ENCODE measurements around the gene SLC22A15.

The SLC22A15 gene

DNA sequence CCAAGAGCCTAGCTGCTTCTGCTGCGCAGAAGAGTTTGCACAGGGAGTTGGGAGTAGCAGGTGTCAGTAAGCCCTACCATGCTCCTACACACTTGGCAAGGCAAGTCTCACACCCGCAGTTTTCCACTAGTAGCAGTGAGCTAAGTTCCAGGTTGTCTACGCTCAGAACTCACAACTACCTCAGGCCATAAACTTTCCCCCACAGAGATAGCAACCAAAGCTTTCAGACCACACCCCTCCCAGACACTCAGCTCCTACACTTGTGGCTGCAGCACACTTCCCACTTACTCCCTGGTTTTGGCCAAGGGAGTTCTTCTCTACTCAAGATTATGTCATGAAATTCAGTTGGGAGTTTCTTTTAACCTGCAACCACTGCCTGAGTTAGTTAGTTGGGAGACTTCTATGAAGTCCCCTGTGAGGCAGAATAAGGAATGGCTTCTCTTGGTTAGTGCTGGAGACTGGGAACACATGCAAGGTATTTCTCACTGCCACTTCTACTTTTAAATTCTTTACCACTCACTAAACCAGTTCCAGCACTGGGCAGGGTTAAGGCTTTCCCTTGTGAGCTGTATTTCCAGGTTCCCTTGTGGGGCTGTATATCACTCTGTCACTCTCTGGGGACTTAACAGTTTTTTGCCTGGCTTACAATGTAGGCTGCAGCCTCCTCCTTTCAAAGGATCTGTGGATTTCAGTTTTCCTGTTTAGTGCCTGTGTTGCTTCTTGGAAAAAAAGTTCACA, 116.6 kb downstream of the SLC22A15 start (continued):
- TF ChIP-seq ZNF248 (tag by site-specific recombination; IDR thresholded peaks at IDR 0.05) = no peak
- TF ChIP-seq ZNF76 (tag by site-specific recombination; IDR thresholded peaks at IDR 0.05; ENCODE audit: borderline replicate concordance, low read depth) = no peak
- TF ChIP-seq REPIN1 (tag by site-specific recombination; IDR thresholded peaks at IDR 0.05; ENCODE audit: low read depth) = no peak
- TF ChIP-seq, protein P1, sequence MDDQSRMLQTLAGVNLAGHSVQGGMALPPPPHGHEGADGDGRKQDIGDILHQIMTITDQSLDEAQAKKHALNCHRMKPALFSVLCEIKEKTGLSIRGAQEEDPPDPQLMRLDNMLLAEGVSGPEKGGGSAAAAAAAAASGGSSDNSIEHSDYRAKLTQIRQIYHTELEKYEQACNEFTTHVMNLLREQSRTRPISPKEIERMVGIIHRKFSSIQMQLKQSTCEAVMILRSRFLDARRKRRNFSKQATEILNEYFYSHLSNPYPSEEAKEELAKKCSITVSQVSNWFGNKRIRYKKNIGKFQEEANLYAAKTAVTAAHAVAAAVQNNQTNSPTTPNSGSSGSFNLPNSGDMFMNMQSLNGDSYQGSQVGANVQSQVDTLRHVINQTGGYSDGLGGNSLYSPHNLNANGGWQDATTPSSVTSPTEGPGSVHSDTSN (CRISPR knock-in tag; IDR thresholded peaks at IDR 0.05) = no peak
- TF ChIP-seq ZSCAN5A (tag by site-specific recombination; IDR thresholded peaks at IDR 0.05) = no peak
- TF ChIP-seq ZNF747 (tag by site-specific recombination; IDR thresholded peaks at IDR 0.05) = no peak
- TF ChIP-seq, protein P2, sequence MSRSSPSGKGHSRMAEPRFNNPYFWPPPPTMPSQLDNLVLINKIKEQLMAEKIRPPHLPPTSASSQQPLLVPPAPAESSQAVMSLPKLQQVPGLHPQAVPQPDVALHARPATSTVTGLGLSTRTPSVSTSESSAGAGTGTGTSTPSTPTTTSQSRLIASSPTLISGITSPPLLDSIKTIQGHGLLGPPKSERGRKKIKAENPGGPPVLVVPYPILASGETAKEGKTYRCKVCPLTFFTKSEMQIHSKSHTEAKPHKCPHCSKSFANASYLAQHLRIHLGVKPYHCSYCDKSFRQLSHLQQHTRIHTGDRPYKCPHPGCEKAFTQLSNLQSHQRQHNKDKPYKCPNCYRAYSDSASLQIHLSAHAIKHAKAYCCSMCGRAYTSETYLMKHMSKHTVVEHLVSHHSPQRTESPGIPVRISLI (tag by site-specific recombination; IDR thresholded peaks at IDR 0.05) = no peak
- no peak for TF ChIP-seq GLIS1 (tag by site-specific recombination; IDR thresholded peaks at IDR 0.05)
- no peak for TF ChIP-seq ZNF239 (tag by site-specific recombination; IDR thresholded peaks at IDR 0.05)
- TF ChIP-seq ZFP41 (tag by site-specific recombination; IDR thresholded peaks at IDR 0.05; ENCODE audit: borderline replicate concordance) = no peak
- no peak for TF ChIP-seq ZNF366 (tag by site-specific recombination; conservative IDR thresholded peaks at IDR 0.05)
- peak; percentile 63 for TF ChIP-seq ZNF140 (tag by site-specific recombination; IDR thresholded peaks at IDR 0.05)
- 0 out of 2 replicates have a peak, but pooled peaks have one; percentile 18 for TF ChIP-seq TRIM28 (IDR thresholded peaks at IDR 0.05; ENCODE audit: borderline replicate concordance, low read length)
- no peak for TF ChIP-seq ATF2 (tag by site-specific recombination; IDR thresholded peaks at IDR 0.05; ENCODE audit: low read depth)
- no peak for TF ChIP-seq MYNN (tag by site-specific recombination; IDR thresholded peaks at IDR 0.05; ENCODE audit: borderline replicate concordance)
- TF ChIP-seq FEZF1 (tag by site-specific recombination; IDR thresholded peaks at IDR 0.05) = no peak

DNA sequence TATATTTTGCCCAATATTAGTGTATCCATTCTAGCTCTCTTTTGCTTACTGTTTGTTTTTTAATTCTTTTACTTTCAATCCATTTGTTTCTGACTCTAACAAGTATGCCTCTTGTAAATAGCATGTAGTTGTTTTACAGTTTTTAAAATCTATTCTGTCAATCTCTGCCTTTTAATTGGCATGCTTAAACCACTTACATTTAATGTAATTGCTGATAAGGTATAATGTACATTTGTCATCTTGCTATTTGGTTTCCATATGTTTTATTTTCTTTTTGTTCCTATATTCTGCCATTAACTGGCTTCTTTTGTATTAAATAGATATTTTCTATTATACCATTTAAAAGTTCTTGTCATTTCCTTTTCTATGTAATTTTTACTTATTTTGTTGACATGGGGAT, 118.7 kb downstream of the SLC22A15 start:
- ChIA-PET POLR2A (no interaction called here), CTCF (interaction anchor here (1.0 kb wide), 1 partner anchor 28 kb away, joined by 4 read pairs; no protein-coding TSS in a partner anchor)
- no peak for TF ChIP-seq ZNF311 (tag by site-specific recombination; IDR thresholded peaks at IDR 0.05; ENCODE audit: borderline replicate concordance)
- no peak for TF ChIP-seq HOXC10 (CRISPR knock-in tag; IDR thresholded peaks at IDR 0.05)
- TF ChIP-seq GLI4 (tag by site-specific recombination; IDR thresholded peaks at IDR 0.05) = no peak
- TF ChIP-seq ZBTB21 (tag by site-specific recombination; IDR thresholded peaks at IDR 0.05) = no peak
- TF ChIP-seq ZNF266 (tag by site-specific recombination; IDR thresholded peaks at IDR 0.05; ENCODE audit: low read depth) = no peak
- no peak for TF ChIP-seq PATZ1 (tag by site-specific recombination; IDR thresholded peaks at IDR 0.05)
- no peak for TF ChIP-seq ZNF391 (tag by site-specific recombination; IDR thresholded peaks at IDR 0.05; ENCODE audit: borderline replicate concordance, low read depth)
- no peak for TF ChIP-seq IKZF3 (tag by site-specific recombination; IDR thresholded peaks at IDR 0.05)
- TF ChIP-seq, protein P3, sequence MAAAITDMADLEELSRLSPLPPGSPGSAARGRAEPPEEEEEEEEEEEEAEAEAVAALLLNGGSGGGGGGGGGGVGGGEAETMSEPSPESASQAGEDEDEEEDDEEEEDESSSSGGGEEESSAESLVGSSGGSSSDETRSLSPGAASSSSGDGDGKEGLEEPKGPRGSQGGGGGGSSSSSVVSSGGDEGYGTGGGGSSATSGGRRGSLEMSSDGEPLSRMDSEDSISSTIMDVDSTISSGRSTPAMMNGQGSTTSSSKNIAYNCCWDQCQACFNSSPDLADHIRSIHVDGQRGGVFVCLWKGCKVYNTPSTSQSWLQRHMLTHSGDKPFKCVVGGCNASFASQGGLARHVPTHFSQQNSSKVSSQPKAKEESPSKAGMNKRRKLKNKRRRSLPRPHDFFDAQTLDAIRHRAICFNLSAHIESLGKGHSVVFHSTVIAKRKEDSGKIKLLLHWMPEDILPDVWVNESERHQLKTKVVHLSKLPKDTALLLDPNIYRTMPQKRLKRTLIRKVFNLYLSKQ (tag by site-specific recombination; IDR thresholded peaks at IDR 0.05; ENCODE audit: borderline replicate concordance) = no peak
- TF ChIP-seq OVOL3 (tag by site-specific recombination; IDR thresholded peaks at IDR 0.05) = no peak
- TF ChIP-seq ZBTB20 (tag by site-specific recombination; IDR thresholded peaks at IDR 0.05) = no peak
- no peak for TF ChIP-seq ZEB2 (tag by site-specific recombination; IDR thresholded peaks at IDR 0.05)
- no peak for TF ChIP-seq ZNF561 (tag by site-specific recombination; IDR thresholded peaks at IDR 0.05; ENCODE audit: borderline replicate concordance)
- no peak for TF ChIP-seq ZNF544 (tag by site-specific recombination; IDR thresholded peaks at IDR 0.05)

More for the DNA sequence above, 118.7 kb downstream of the SLC22A15 start:
- no peaks in the 10 kb centered on the region for H3K36me3 ChIP-seq (ENCODE audit: control insufficient read depth in 2 of 2, insufficient read depth in 1 of 2, low read length in 2 of 2)
- no peaks in the 10 kb centered on the region for H3K9me3 ChIP-seq (ENCODE audit: control insufficient read depth, insufficient read depth, low read depth, low read length)
- H3K27ac ChIP-seq (ENCODE audit: extremely low read depth, low read depth, low read length) = no peak overlapping the region
- H3K4me1 ChIP-seq (ENCODE audit: control insufficient read depth, insufficient read depth, low read length) = no peaks in the 10 kb centered on the region
- no peak overlapping the region for H3K4me3 ChIP-seq (ENCODE audit: low read depth, low read length)
